Endothelial cell of umbilical vein (primary cell): ENCODE data around the gene RDH13. TPM values are rescaled to one million over a fixed set of nuclear protein-coding genes. Genes with fewer than 3 reads are reported as not detected.

Source experiments
- BruUV-seq: library from RNA; stranded (reverse); fragments of 400-500 nt; replicated peaks from 2 replicates; lab custom pipeline; 2021; lab: Mats Ljungman, UMichigan
- CTCF ChIA-PET: fragments of 300-600, 350-600 bp; sonication (Branson Sonifier 250); formaldehyde crosslinking; loops from one replicate; lab custom pipeline; 2021; ENCODE audit warnings: antibody characterized with exemption, inconsistent platforms; lab: Charles Lee
- POLR2A ChIA-PET: fragments of 300-600, 350-600 bp; sonication (Branson Sonifier 250); formaldehyde crosslinking; loops from one replicate; lab custom pipeline; 2021; ENCODE audit warnings: antibody characterized with exemption, inconsistent platforms; lab: Charles Lee
- DNase-seq: peaks from one replicate; pipeline ENCODE4 v3.0.0-alpha.2; 2011; ENCODE audit warnings: low read depth, low spot score
- FAIRE-seq: peaks from 2 replicates; lab custom pipeline; 2011; peaks lifted over from hg19 to GRCh38; lab: Jason Lieb, UNC
- H2AFZ ChIP-seq: 2 replicates; pipeline ENCODE4 v1.6.0; 2012; ENCODE audit warnings: low read depth, low read length, control low read depth, inconsistent platforms
- H3K27ac ChIP-seq: 2 replicates; pipeline ENCODE4 v1.5.1; 2011; ENCODE audit warnings: low read depth, mild to moderate bottlenecking, control low read depth, low read length, moderate library complexity; ENCODE audit not compliant: insufficient read depth
- H3K27me3 ChIP-seq, 2 experiments: 2 replicates each; pipeline versions ENCODE4 v1.6.0 to v1.6.1; 2011; ENCODE audit warnings: low read length in 2 of 2, mixed read lengths in 1 of 2; ENCODE audit not compliant: control insufficient read depth in 2 of 2, insufficient read depth in 2 of 2
- H3K36me3 ChIP-seq, 2 experiments: 2 replicates in 1 of 2; 3 replicates in 1 of 2; pipeline ENCODE4 v1.5.1; 2011; ENCODE audit warnings: low read length in 2 of 2, mild to moderate bottlenecking in 1 of 2, moderate library complexity in 1 of 2; ENCODE audit not compliant: control insufficient read depth in 2 of 2, insufficient read depth in 2 of 2; ENCODE audit errors: extremely low read depth in 1 of 2
- H3K4me1 ChIP-seq: 3 replicates; pipeline ENCODE4 v1.5.1; 2011; ENCODE audit warnings: mild to moderate bottlenecking, low read length; ENCODE audit not compliant: control insufficient read depth, insufficient read depth; ENCODE audit errors: extremely low read depth
- H3K4me2 ChIP-seq: 2 replicates; pipeline ENCODE4 v1.6.1; 2011; ENCODE audit warnings: low read length, control low read depth, mixed read lengths; ENCODE audit not compliant: insufficient read depth
- H3K4me3 ChIP-seq, 3 experiments: fragments of 200-600 bp in 1 of 3; sonication (generic), shearing (Covaris generic) in 1 of 3; replicated peaks in 1 of 3; 2 replicates each; pipeline ENCODE4 v1.5.1; 2011 to 2016; ENCODE audit warnings: control low read depth in 3 of 3, low read length in 3 of 3, mild to moderate bottlenecking in 2 of 3, inconsistent platforms in 1 of 3, low read depth in 1 of 3, moderate library complexity in 1 of 3; ENCODE audit not compliant: insufficient read depth in 1 of 3
- H3K79me2 ChIP-seq: 2 replicates; pipeline ENCODE4 v1.6.0; 2012; ENCODE audit warnings: low read length, inconsistent platforms; ENCODE audit not compliant: control insufficient read depth, insufficient read depth
- H3K9ac ChIP-seq: replicated peaks from 2 replicates; pipeline ENCODE3; 2011; ENCODE audit warnings: low read length, control low read depth; ENCODE audit not compliant: insufficient read depth; ENCODE audit errors: extremely low read depth
- H3K9me1 ChIP-seq: replicated peaks from 3 replicates; pipeline ENCODE4 v1.6.0; 2011; ENCODE audit warnings: mild to moderate bottlenecking, low read length; ENCODE audit not compliant: control insufficient read depth, insufficient read depth; ENCODE audit errors: extremely low read depth
- H3K9me3 ChIP-seq: replicated peaks from 2 replicates; pipeline ENCODE4 v1.5.1; 2012; ENCODE audit warnings: low read length, inconsistent platforms; ENCODE audit not compliant: control insufficient read depth, insufficient read depth
- H4K20me1 ChIP-seq: replicated peaks from 2 replicates; pipeline ENCODE3; 2011; ENCODE audit warnings: mild to moderate bottlenecking, low read length; ENCODE audit not compliant: control insufficient read depth, insufficient read depth; ENCODE audit errors: extremely low read depth
- CTCF ChIP-seq, 2 donors: IDR thresholded peaks; 1 replicate in 1 of 2; 2 replicates in 1 of 2; pipeline ENCODE4 v1.5.1; 2011; ENCODE audit warnings: low read length in 2 of 2, mild to moderate bottlenecking in 2 of 2, moderate library complexity in 2 of 2, control low read depth in 1 of 2, inconsistent platforms in 1 of 2, low read depth in 1 of 2; ENCODE audit not compliant: insufficient read depth in 1 of 2; ENCODE audit errors: extremely low read depth in 1 of 2
- EZH2 ChIP-seq: IDR thresholded peaks from 2 replicates; pipeline ENCODE4 v1.6.1; 2012; ENCODE audit warnings: borderline replicate concordance, low read depth, mild to moderate bottlenecking, moderate library complexity, low read length, inconsistent platforms; ENCODE audit not compliant: severe bottlenecking
- JUN ChIP-seq: IDR thresholded peaks from 2 replicates; pipeline ENCODE4 v1.6.1; 2011; ENCODE audit warnings: borderline replicate concordance, low read depth; ENCODE audit not compliant: insufficient read length, insufficient read depth
- POLR2AphosphoS5 ChIP-seq: IDR thresholded peaks from 2 replicates; pipeline ENCODE4 v1.6.1; 2012; ENCODE audit warnings: low read depth, mild to moderate bottlenecking, control low read depth, low read length, moderate library complexity; ENCODE audit not compliant: insufficient read depth
- dilution Hi-C: fragments of 300-500 bp; cut with MboI; formaldehyde crosslinking; loops from one replicate; pipeline ENCODE4 v1.15.0; 2019; ENCODE audit warnings: low sequenced_read_pairs; ENCODE audit not compliant: extremely low pct_ligation_motif_present
- intact Hi-C: fragments of 100-400 bp; cut with micrococcal nuclease; formaldehyde crosslinking; loops from one replicate; pipeline ENCODE4 v1.10.0; 2022
- polyA plus RNA-seq, 4 experiments: library from polyadenylated mRNA; depleted of rRNA in 3 of 4; stranded (reverse) in 3 of 4; unstranded in 1 of 4; fragments of >200 nt; gene quantifications; 2 replicates each; pipeline versions ENCODE4 v1.2.1 to v1.2.3, GENCODE V29; 2011 to 2012; ENCODE audit warnings: missing spikeins in 1 of 4
- total RNA-seq: library from RNA; stranded (reverse); gene quantifications from 2 replicates; pipeline ENCODE4 v1.2.3, GENCODE V29; 2021

RDH13 gene
- total and polyA plus RNA-seq, 2 donors (not counting 3 experiments of a cell fraction or from before 2014, with no cell fraction given) = 8.7 to 19.6 TPM

DNA sequence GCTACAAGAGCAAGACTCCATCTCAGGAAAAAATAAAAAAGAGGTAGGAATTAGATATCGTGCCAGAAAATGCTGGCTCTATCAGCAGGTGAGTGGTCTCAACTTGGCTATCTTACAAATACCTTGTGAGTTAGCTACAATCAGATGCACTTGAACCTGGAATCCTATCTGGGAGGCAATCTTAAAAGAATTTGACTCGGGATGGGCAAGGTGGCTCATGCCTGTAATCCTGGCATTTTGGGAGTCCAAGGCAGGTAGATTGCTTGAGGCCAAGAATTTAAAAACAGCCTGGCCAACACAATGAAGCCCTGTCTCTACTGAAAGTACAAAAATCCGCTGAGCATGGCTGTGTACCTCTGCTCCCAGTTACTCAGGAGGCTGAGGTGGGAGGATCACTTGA, 67.4 kb downstream of the RDH13 start:
- CTCF ChIA-PET = no interaction called here
- no peak for DNase-seq
- Histone ChIP-seq H3K9me3 (no peaks in the 10 kb centered on the region), H3K27me3 (no peaks in the 10 kb centered on the region), H4K20me1 (no peaks in the 10 kb centered on the region), H3K79me2 (no peaks in the 10 kb centered on the region), H3K4me3 (no peak overlapping the region), H3K9ac (no peak overlapping the region), H3K36me3 (no peaks in the 10 kb centered on the region), H3K4me1 (no peaks in the 10 kb centered on the region), H3K27ac (no peak overlapping the region), H3K4me2 (no peak overlapping the region), H2AFZ (no peak overlapping the region), H3K9me1 (no peaks in the 10 kb centered on the region)
- intact Hi-C loops (no loop called here), dilution Hi-C loops (no loop called here)
- TF ChIP-seq EZH2 (no peak), POLR2AphosphoS5 (no peak), CTCF (IDR thresholded peaks at IDR 0.05; ENCODE audit: extremely low read depth in 1 of 2, insufficient read depth in 1 of 2, low read depth in 1 of 2, low read length in 2 of 2) (no peak), JUN (no peak)
- no TSS peak for BruUV-seq
- POLR2A ChIA-PET = no interaction called here
- FAIRE-seq = no peak

Other genes starting within 250 kb of the RDH13 start
- not detected in 2 replicates for gene KIR3DL1, start 246.7 kb downstream of the RDH13 start, total RNA-seq
- gene KIR3DL1, start 246.7 kb downstream of the RDH13 start, polyA plus RNA-seq = not detected in 2 replicates
- gene KIR2DS4, start 230.5 kb downstream of the RDH13 start, total RNA-seq = not detected in 2 replicates
- not detected in 2 replicates for gene KIR2DS4, start 230.5 kb downstream of the RDH13 start, polyA plus RNA-seq
- gene KIR3DL2, start 212.7 kb downstream of the RDH13 start, total RNA-seq = not detected in 2 replicates
- not detected in 2 replicates for gene KIR3DL2, start 212.7 kb downstream of the RDH13 start, polyA plus RNA-seq
- not detected in 2 replicates for gene FCAR, start 188.9 kb downstream of the RDH13 start, total RNA-seq
- gene FCAR, start 188.9 kb downstream of the RDH13 start, polyA plus RNA-seq = not detected in 2 replicates
- gene NCR1, start 157.0 kb downstream of the RDH13 start, total RNA-seq = 0.44 TPM in 1 of 2 replicates, not detected in the other
- gene NCR1, start 157.0 kb downstream of the RDH13 start, polyA plus RNA-seq = 0.22 and 0.76 TPM in 2 replicates
- gene NLRP7, start 115.6 kb downstream of the RDH13 start, total RNA-seq = not detected in 2 replicates
- gene NLRP7, start 115.6 kb downstream of the RDH13 start, polyA plus RNA-seq = not detected in 2 replicates
- gene NLRP2, start 96.8 kb downstream of the RDH13 start, total RNA-seq = 7.2 and 12.6 TPM in 2 replicates
- 4.3 and 5.9 TPM in 2 replicates for gene NLRP2, start 96.8 kb downstream of the RDH13 start, polyA plus RNA-seq
- 0.27 and 0.28 TPM in 2 replicates for gene GP6, start 24.9 kb downstream of the RDH13 start, total RNA-seq
- gene GP6, start 24.9 kb downstream of the RDH13 start, polyA plus RNA-seq = 0.11 and 0.21 TPM in 2 replicates
- 18.1 and 28.9 TPM in 2 replicates for gene EPS8L1, start 12.7 kb upstream of the RDH13 start, total RNA-seq
- 13.8 and 15.9 TPM in 2 replicates for gene EPS8L1, start 12.7 kb upstream of the RDH13 start, polyA plus RNA-seq
- gene PPP1R12C, start 54.5 kb upstream of the RDH13 start, total RNA-seq = 137 and 149 TPM in 2 replicates
- 69.5 and 86.4 TPM in 2 replicates for gene PPP1R12C, start 54.5 kb upstream of the RDH13 start, polyA plus RNA-seq
- gene TNNT1, start 86.1 kb upstream of the RDH13 start, total RNA-seq = 0.51 and 0.92 TPM in 2 replicates
- gene TNNT1, start 86.1 kb upstream of the RDH13 start, polyA plus RNA-seq = 0.18 and 0.22 TPM in 2 replicates
- gene TNNI3, start 94.6 kb upstream of the RDH13 start, total RNA-seq = not detected in 2 replicates
- gene TNNI3, start 94.6 kb upstream of the RDH13 start, polyA plus RNA-seq = not detected in 2 replicates
- 0.62 TPM in 1 of 2 replicates, not detected in the other for gene DNAAF3, start 103.5 kb upstream of the RDH13 start, total RNA-seq
- 0.56 and 0.75 TPM in 2 replicates for gene DNAAF3, start 103.5 kb upstream of the RDH13 start, polyA plus RNA-seq
- 0.42 TPM in 1 of 2 replicates, not detected in the other for gene SYT5, start 117.1 kb upstream of the RDH13 start, total RNA-seq
- gene SYT5, start 117.1 kb upstream of the RDH13 start, polyA plus RNA-seq = not detected in 2 replicates
- gene PTPRH, start 146.4 kb upstream of the RDH13 start, total RNA-seq = 0.51 and 1.00 TPM in 2 replicates
- 0.10 and 0.14 TPM in 2 replicates for gene PTPRH, start 146.4 kb upstream of the RDH13 start, polyA plus RNA-seq
- 4.1 and 5.4 TPM in 2 replicates for gene TMEM86B, start 165.6 kb upstream of the RDH13 start, total RNA-seq
- 4.5 and 5.8 TPM in 2 replicates for gene TMEM86B, start 165.6 kb upstream of the RDH13 start, polyA plus RNA-seq
- gene PPP6R1, start 195.9 kb upstream of the RDH13 start, total RNA-seq = 68.3 and 71.8 TPM in 2 replicates
- gene PPP6R1, start 195.9 kb upstream of the RDH13 start, polyA plus RNA-seq = 35.7 and 36.0 TPM in 2 replicates
- 30.4 and 38.5 TPM in 2 replicates for gene HSPBP1, start 217.0 kb upstream of the RDH13 start, total RNA-seq
- 47.5 and 60.3 TPM in 2 replicates for gene HSPBP1, start 217.0 kb upstream of the RDH13 start, polyA plus RNA-seq
- 0.44 and 0.46 TPM in 2 replicates for gene BRSK1, start 220.8 kb upstream of the RDH13 start, total RNA-seq
- gene BRSK1, start 220.8 kb upstream of the RDH13 start, polyA plus RNA-seq = 0.33 and 0.68 TPM in 2 replicates